ENCODE measurements around the gene SOX15.

SOX15 gene

GRCh38 chr17:7556627-7557026 lies 33.3 kb downstream of the SOX15 start:
- no peak for DNase-seq

GRCh38 chr17:7555320-7555948 lies 34.5 kb downstream of the SOX15 start:
- DNase-seq: no peak

- DNase-seq: no peak
Observed at GRCh38 chr17:7553356-7553755, 36.5 kb downstream of the SOX15 start.

GRCh38 chr17:7552621-7553051 lies 37.3 kb downstream of the SOX15 start:
- DNase-seq: peak; percentile 80

GRCh38 chr17:7551396-7551795 lies 38.5 kb downstream of the SOX15 start:
- DNase-seq: no peak

- no peak for DNase-seq
Observed at GRCh38 chr17:7550344-7550743, 39.5 kb downstream of the SOX15 start.

- DNase-seq: no peak
Observed at GRCh38 chr17:7549401-7550055, 40.4 kb downstream of the SOX15 start.

GRCh38 chr17:7548585-7549400 lies 41.1 kb downstream of the SOX15 start, which contains the start of gene TNFSF12:
Gene TNFSF12 (plus strand): TSS chr17:7549058. CDS start chr17:7549154, 96 bp downstream.
- DNase-seq: no peak

- DNase-seq: no peak
Observed at GRCh38 chr17:7544911-7545310, 45.0 kb downstream of the SOX15 start.

- no peak for DNase-seq
Observed at GRCh38 chr17:7541074-7541621, 48.7 kb downstream of the SOX15 start.

GRCh38 chr17:7538891-7539545 lies 50.9 kb downstream of the SOX15 start:
- DNase-seq: no peak

Data from GDM1 (cell line).